B cell (primary cell): ENCODE measurements around the gene ELOB. TPM values are rescaled to one million over a fixed set of nuclear protein-coding genes. Genes with fewer than 3 reads are reported as not detected.

ENCODE experiments used
- ATAC-seq: fragments of 200-7000 bp; cut with Tn5 transposase; one replicate; pipeline ENCODE4 v1.10.0; 2021; ENCODE audit warnings: low read depth, mild to moderate bottlenecking, moderate number of reproducible peaks, moderate library complexity
- CTCF ChIA-PET: fragments of 350-600 bp; sonication (Branson Sonifier 250); formaldehyde crosslinking; loops from one replicate; lab custom pipeline; 2021; ENCODE audit warnings: antibody characterized with exemption, inconsistent platforms; lab: Charles Lee
- POLR2A ChIA-PET: fragments of 350-600 bp; sonication (Branson Sonifier 250); formaldehyde crosslinking; loops from one replicate; lab custom pipeline; 2021; ENCODE audit warnings: antibody characterized with exemption; lab: Charles Lee
- DNase-seq: peaks from one replicate; pipeline ENCODE4 v3.0.0; 2013
- H2AFZ ChIP-seq: 2 replicates; pipeline ENCODE4 v1.6.1; 2012; ENCODE audit warnings: mild to moderate bottlenecking, low read depth, low read length; ENCODE audit not compliant: insufficient read depth, poor library complexity, severe bottlenecking
- H3K27ac ChIP-seq, 2 donors: 1 replicate in 1 of 2; 2 replicates in 1 of 2; pipeline ENCODE4 v1.5.1; 2012 to 2013; ENCODE audit warnings: low read length in 2 of 2, mild to moderate bottlenecking in 2 of 2, moderate library complexity in 1 of 2
- H3K27me3 ChIP-seq, 4 experiments: fragments of 200-600 bp in 1 of 4; sonication (generic) in 1 of 4; replicated peaks in 1 of 4; 1 replicate in 2 of 4; 2 replicates in 2 of 4; pipeline versions ENCODE4 v1.6.1 to v1.7.0; 2013 to 2016; ENCODE audit warnings: low read length in 3 of 4, mild to moderate bottlenecking in 2 of 4, mixed read lengths in 1 of 4, moderate library complexity in 1 of 4; ENCODE audit not compliant: insufficient read depth in 4 of 4, control insufficient read depth in 3 of 4; ENCODE audit errors: control extremely low read depth in 1 of 4
- H3K36me3 ChIP-seq, 2 experiments: replicated peaks in 1 of 2; 1 replicate in 1 of 2; 2 replicates in 1 of 2; pipeline versions ENCODE4 v1.6.1 to v1.7.1; 2013; ENCODE audit warnings: low read length in 1 of 2; ENCODE audit not compliant: insufficient read depth in 2 of 2, control insufficient read depth in 1 of 2; ENCODE audit errors: control extremely low read depth in 1 of 2, extremely low read depth in 1 of 2
- H3K4me1 ChIP-seq, 2 donors: fragments of 200-600 bp in 1 of 2; sonication (generic) in 1 of 2; 1 replicate in 1 of 2; 2 replicates in 1 of 2; pipeline versions ENCODE4 v1.5.1 to v1.6.1; 2013 to 2017; ENCODE audit warnings: low read length in 2 of 2; ENCODE audit not compliant: control insufficient read depth in 2 of 2, insufficient read depth in 2 of 2
- H3K4me2 ChIP-seq: replicated peaks from 2 replicates; pipeline ENCODE3; 2012; ENCODE audit warnings: mild to moderate bottlenecking, low read depth, low read length; ENCODE audit not compliant: poor library complexity, severe bottlenecking
- H3K4me3 ChIP-seq, 5 experiments: fragments of 200-600 bp in 1 of 5; sonication (generic) in 1 of 5; 1 replicate in 3 of 5; 2 replicates in 2 of 5; pipeline versions ENCODE4 v1.5.1 to v1.7.0; 2011 to 2016; ENCODE audit warnings: low read length in 4 of 5, mild to moderate bottlenecking in 4 of 5, low read depth in 2 of 5, control low read depth in 1 of 5, moderate library complexity in 1 of 5; ENCODE audit not compliant: insufficient read depth in 1 of 5; ENCODE audit errors: control extremely low read depth in 1 of 5, extremely low read depth in 1 of 5
- H3K79me2 ChIP-seq: fragments of 200-600 bp; sonication (generic); one replicate; pipeline ENCODE4 v1.6.0; 2016; ENCODE audit warnings: low read length; ENCODE audit not compliant: control insufficient read depth, insufficient read depth
- H3K9ac ChIP-seq: fragments of 200-600 bp; sonication (generic); 2 replicates; pipeline ENCODE4 v1.6.1; 2017; ENCODE audit warnings: mild to moderate bottlenecking, low read length, moderate library complexity
- H3K9me3 ChIP-seq, 3 donors: one replicate each; pipeline versions ENCODE4 v1.6.1 to v1.7.1; 2013; ENCODE audit warnings: low read length in 2 of 3; ENCODE audit not compliant: control insufficient read depth in 2 of 3, insufficient read depth in 1 of 3; ENCODE audit errors: control extremely low read depth in 1 of 3
- H4K20me1 ChIP-seq: 2 replicates; pipeline ENCODE4 v1.6.0; 2012; ENCODE audit warnings: mild to moderate bottlenecking, low read length; ENCODE audit not compliant: insufficient read depth, control insufficient read depth, poor library complexity, severe bottlenecking
- H3K27ac Mint-ChIP-seq: one replicate; pipeline ENCODE4 v1.8.0; 2021; ENCODE audit warnings: mixed read lengths
- H3K27me3 Mint-ChIP-seq: one replicate; pipeline ENCODE4 v1.8.0; 2021; ENCODE audit warnings: mixed read lengths
- H3K4me1 Mint-ChIP-seq: one replicate; pipeline ENCODE4 v1.8.0; 2021; ENCODE audit warnings: mixed read lengths
- H3K4me3 Mint-ChIP-seq: one replicate; pipeline ENCODE4 v1.8.0; 2021; ENCODE audit warnings: mixed read lengths
- H3K9me3 Mint-ChIP-seq: one replicate; pipeline ENCODE4 v1.8.0; 2022; ENCODE audit warnings: mixed read lengths; ENCODE audit not compliant: insufficient read depth
- CTCF ChIP-seq: fragments of 200-600 bp; IDR thresholded peaks from one replicate; pipeline ENCODE4 v1.8.0; 2022; ENCODE audit warnings: antibody characterized with exemption, mild to moderate bottlenecking
- EZH2 ChIP-seq: IDR thresholded peaks from 2 replicates; pipeline ENCODE4 v1.6.1; 2012; ENCODE audit warnings: borderline replicate concordance, low read depth, mild to moderate bottlenecking, moderate library complexity, low read length; ENCODE audit not compliant: insufficient read depth, poor library complexity, severe bottlenecking
- WGBS: methylation state at CpG from one replicate; pipeline ENCODE4 v1.1.5; 2013; ENCODE audit warnings: missing lambda C conversion rate; ENCODE audit not compliant: insufficient coverage; 5-methylcytosine and 5-hydroxymethylcytosine counted together
- intact Hi-C: fragments of 100-400 bp; cut with micrococcal nuclease; formaldehyde crosslinking; loops from one replicate; pipeline ENCODE4 v1.10.0; 2022
- polyA plus RNA-seq: library from polyadenylated mRNA; depleted of rRNA; stranded (reverse); fragments of >200 nt; gene quantifications from 2 replicates; pipeline ENCODE4 v1.2.3, GENCODE V29; 2012
- total RNA-seq, 2 donors: library from RNA; stranded (reverse); fragments of 120-200 nt in 1 of 2; gene quantifications; 1 replicate in 1 of 2; 2 replicates in 1 of 2; pipeline versions ENCODE4 v1.2.3 to v1.2.4, GENCODE V29; 2013 to 2022

ELOB gene
- total and polyA plus RNA-seq, 2 donors (not counting 1 experiment from before 2014, with no cell fraction given) = 93.1 to 136 TPM

GRCh38 chr16:2744711-2745110, 32.4 kb downstream of the ELOB start:
- H3K4me2 ChIP-seq = no peak overlapping the region
- H3K79me2 ChIP-seq = peaks cover 11% of the 10 kb centered on the region
- no peaks in the 10 kb centered on the region for H3K27me3 ChIP-seq
- Mint-ChIP-seq H3K9me3 (no peaks in the 10 kb centered on the region), H3K4me3 (no peak overlapping the region), H3K27me3 (no peaks in the 10 kb centered on the region), H3K4me1 (no peaks in the 10 kb centered on the region), H3K27ac (no peak overlapping the region)
- CTCF ChIA-PET = no interaction called here
- H3K9me3 ChIP-seq = no peaks in the 10 kb centered on the region
- no peaks in the 10 kb centered on the region for H3K36me3 ChIP-seq
- no peak overlapping the region for H3K4me3 ChIP-seq
- H3K9ac ChIP-seq = no peak overlapping the region
- POLR2A ChIA-PET = interaction anchor here (0.7 kb wide), 1 partner anchor 12 kb away, joined by 5 read pairs; no protein-coding TSS in a partner anchor
- H3K27ac ChIP-seq = no peak overlapping the region
- 98% methylated on average over 6 of the region's 6 CpGs for WGBS
- TF ChIP-seq EZH2 (no peak), CTCF (no peak)
- intact Hi-C loops = no loop called here
- H2AFZ ChIP-seq = no peak overlapping the region
- H3K4me1 ChIP-seq = no peaks in the 10 kb centered on the region
- DNase-seq = no peak
- no peaks in the 10 kb centered on the region for H4K20me1 ChIP-seq
- no peak for ATAC-seq

DNA sequence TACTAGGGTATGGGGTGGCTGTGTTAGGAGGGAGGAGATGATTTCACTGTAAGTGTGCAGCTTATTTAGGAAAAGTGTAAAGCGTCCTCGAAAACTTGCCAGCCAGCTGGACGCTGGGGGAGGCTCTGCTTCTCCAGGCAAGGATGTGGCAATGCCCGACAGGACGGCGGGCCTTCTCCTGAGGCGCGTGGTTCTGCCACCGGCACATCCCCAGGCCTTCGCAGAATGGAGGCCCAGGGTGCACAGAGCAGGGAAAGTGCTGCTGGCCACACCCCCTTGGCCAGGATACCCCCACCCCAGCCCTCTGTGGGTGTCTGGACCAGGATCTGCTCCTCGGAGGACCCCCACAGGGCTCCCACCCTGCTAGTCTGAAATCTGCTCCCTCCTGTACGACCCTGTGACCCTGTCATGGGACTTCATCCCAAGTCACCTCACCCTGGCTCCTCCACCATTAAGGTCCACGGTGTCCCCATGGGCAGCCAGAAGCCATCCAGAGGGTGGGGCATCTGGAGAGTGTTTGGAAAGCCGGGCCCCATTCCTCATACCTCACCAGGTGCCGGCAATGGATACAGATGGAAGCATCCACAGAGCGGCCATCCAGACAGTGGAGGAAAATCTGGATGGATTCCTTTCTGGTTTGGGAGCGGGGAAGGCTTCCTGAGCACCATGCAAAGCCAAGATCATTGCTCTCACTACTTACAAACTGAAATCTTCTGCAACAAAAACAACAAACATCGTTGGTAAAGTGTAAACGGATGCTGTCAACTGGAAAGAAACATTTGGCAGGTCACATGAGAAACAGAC, 33.9 kb downstream of the ELOB start:
- H3K9me3 ChIP-seq = no peaks in the 10 kb centered on the region
- no peak overlapping the region for H3K27ac ChIP-seq
- no peak overlapping the region for H3K4me3 Mint-ChIP-seq
- no peak for ATAC-seq
- DNase-seq = no peak
- no peak overlapping the region for H3K27ac Mint-ChIP-seq
- intact Hi-C loops = no loop called here
- no peaks in the 10 kb centered on the region for H4K20me1 ChIP-seq
- ChIA-PET CTCF (no interaction called here), POLR2A (no interaction called here)
- no peaks in the 10 kb centered on the region for H3K79me2 ChIP-seq
- H2AFZ ChIP-seq = no peak overlapping the region
- H3K4me1 Mint-ChIP-seq = no peaks in the 10 kb centered on the region
- H3K9ac ChIP-seq = no peak overlapping the region
- TF ChIP-seq CTCF (no peak), EZH2 (no peak)
- H3K27me3 Mint-ChIP-seq = no peaks in the 10 kb centered on the region
- 90% methylated on average over 13 of the region's 19 CpGs for WGBS
- H3K4me2 ChIP-seq = no peak overlapping the region
- H3K4me3 ChIP-seq = no peak overlapping the region
- no peaks in the 10 kb centered on the region for H3K36me3 ChIP-seq
- H3K27me3 ChIP-seq = peaks cover 0 to 1% (median 0%) of the 10 kb centered on the region in 4 experiments
- H3K4me1 ChIP-seq = no peaks in the 10 kb centered on the region
- no peaks in the 10 kb centered on the region for H3K9me3 Mint-ChIP-seq
